B cell (primary cell): ENCODE results near the gene TRPV5. TPM values are rescaled to one million over a fixed set of nuclear protein-coding genes. Genes with fewer than 3 reads are reported as not detected.

Experiments used
- ATAC-seq: fragments of 200-7000 bp; cut with Tn5 transposase; one replicate; pipeline ENCODE4 v1.10.0; 2021; ENCODE audit warnings: low read depth, mild to moderate bottlenecking, moderate number of reproducible peaks, moderate library complexity
- CTCF ChIA-PET: fragments of 350-600 bp; sonication (Branson Sonifier 250); formaldehyde crosslinking; loops from one replicate; lab custom pipeline; 2021; ENCODE audit warnings: antibody characterized with exemption, inconsistent platforms; lab: Charles Lee
- POLR2A ChIA-PET: fragments of 350-600 bp; sonication (Branson Sonifier 250); formaldehyde crosslinking; loops from one replicate; lab custom pipeline; 2021; ENCODE audit warnings: antibody characterized with exemption; lab: Charles Lee
- DNase-seq: peaks from one replicate; pipeline ENCODE4 v3.0.0; 2013
- H2AFZ ChIP-seq: 2 replicates; pipeline ENCODE4 v1.6.1; 2012; ENCODE audit warnings: mild to moderate bottlenecking, low read depth, low read length; ENCODE audit not compliant: insufficient read depth, poor library complexity, severe bottlenecking
- H3K27ac ChIP-seq, 2 donors: 1 replicate in 1 of 2; 2 replicates in 1 of 2; pipeline ENCODE4 v1.5.1; 2012 to 2013; ENCODE audit warnings: low read length in 2 of 2, mild to moderate bottlenecking in 2 of 2, moderate library complexity in 1 of 2
- H3K27me3 ChIP-seq, 4 experiments: fragments of 200-600 bp in 1 of 4; sonication (generic) in 1 of 4; replicated peaks in 1 of 4; 1 replicate in 2 of 4; 2 replicates in 2 of 4; pipeline versions ENCODE4 v1.6.1 to v1.7.0; 2013 to 2016; ENCODE audit warnings: low read length in 3 of 4, mild to moderate bottlenecking in 2 of 4, mixed read lengths in 1 of 4, moderate library complexity in 1 of 4; ENCODE audit not compliant: insufficient read depth in 4 of 4, control insufficient read depth in 3 of 4; ENCODE audit errors: control extremely low read depth in 1 of 4
- H3K36me3 ChIP-seq, 2 experiments: replicated peaks in 1 of 2; 1 replicate in 1 of 2; 2 replicates in 1 of 2; pipeline versions ENCODE4 v1.6.1 to v1.7.1; 2013; ENCODE audit warnings: low read length in 1 of 2; ENCODE audit not compliant: insufficient read depth in 2 of 2, control insufficient read depth in 1 of 2; ENCODE audit errors: control extremely low read depth in 1 of 2, extremely low read depth in 1 of 2
- H3K4me1 ChIP-seq, 2 donors: fragments of 200-600 bp in 1 of 2; sonication (generic) in 1 of 2; 1 replicate in 1 of 2; 2 replicates in 1 of 2; pipeline versions ENCODE4 v1.5.1 to v1.6.1; 2013 to 2017; ENCODE audit warnings: low read length in 2 of 2; ENCODE audit not compliant: control insufficient read depth in 2 of 2, insufficient read depth in 2 of 2
- H3K4me2 ChIP-seq: replicated peaks from 2 replicates; pipeline ENCODE3; 2012; ENCODE audit warnings: mild to moderate bottlenecking, low read depth, low read length; ENCODE audit not compliant: poor library complexity, severe bottlenecking
- H3K4me3 ChIP-seq, 5 experiments: fragments of 200-600 bp in 1 of 5; sonication (generic) in 1 of 5; 1 replicate in 3 of 5; 2 replicates in 2 of 5; pipeline versions ENCODE4 v1.5.1 to v1.7.0; 2011 to 2016; ENCODE audit warnings: low read length in 4 of 5, mild to moderate bottlenecking in 4 of 5, low read depth in 2 of 5, control low read depth in 1 of 5, moderate library complexity in 1 of 5; ENCODE audit not compliant: insufficient read depth in 1 of 5; ENCODE audit errors: control extremely low read depth in 1 of 5, extremely low read depth in 1 of 5
- H3K79me2 ChIP-seq: fragments of 200-600 bp; sonication (generic); one replicate; pipeline ENCODE4 v1.6.0; 2016; ENCODE audit warnings: low read length; ENCODE audit not compliant: control insufficient read depth, insufficient read depth
- H3K9ac ChIP-seq: fragments of 200-600 bp; sonication (generic); 2 replicates; pipeline ENCODE4 v1.6.1; 2017; ENCODE audit warnings: mild to moderate bottlenecking, low read length, moderate library complexity
- H3K9me3 ChIP-seq, 3 donors: one replicate each; pipeline versions ENCODE4 v1.6.1 to v1.7.1; 2013; ENCODE audit warnings: low read length in 2 of 3; ENCODE audit not compliant: control insufficient read depth in 2 of 3, insufficient read depth in 1 of 3; ENCODE audit errors: control extremely low read depth in 1 of 3
- H4K20me1 ChIP-seq: 2 replicates; pipeline ENCODE4 v1.6.0; 2012; ENCODE audit warnings: mild to moderate bottlenecking, low read length; ENCODE audit not compliant: insufficient read depth, control insufficient read depth, poor library complexity, severe bottlenecking
- H3K27ac Mint-ChIP-seq: one replicate; pipeline ENCODE4 v1.8.0; 2021; ENCODE audit warnings: mixed read lengths
- H3K27me3 Mint-ChIP-seq: one replicate; pipeline ENCODE4 v1.8.0; 2021; ENCODE audit warnings: mixed read lengths
- H3K4me1 Mint-ChIP-seq: one replicate; pipeline ENCODE4 v1.8.0; 2021; ENCODE audit warnings: mixed read lengths
- H3K4me3 Mint-ChIP-seq: one replicate; pipeline ENCODE4 v1.8.0; 2021; ENCODE audit warnings: mixed read lengths
- H3K9me3 Mint-ChIP-seq: one replicate; pipeline ENCODE4 v1.8.0; 2022; ENCODE audit warnings: mixed read lengths; ENCODE audit not compliant: insufficient read depth
- EZH2 ChIP-seq: IDR thresholded peaks from 2 replicates; pipeline ENCODE4 v1.6.1; 2012; ENCODE audit warnings: borderline replicate concordance, low read depth, mild to moderate bottlenecking, moderate library complexity, low read length; ENCODE audit not compliant: insufficient read depth, poor library complexity, severe bottlenecking
- WGBS: methylation state at CpG from one replicate; pipeline ENCODE4 v1.1.5; 2013; ENCODE audit warnings: missing lambda C conversion rate; ENCODE audit not compliant: insufficient coverage; 5-methylcytosine and 5-hydroxymethylcytosine counted together
- intact Hi-C: fragments of 100-400 bp; cut with micrococcal nuclease; formaldehyde crosslinking; loops from one replicate; pipeline ENCODE4 v1.10.0; 2022
- polyA plus RNA-seq: library from polyadenylated mRNA; depleted of rRNA; stranded (reverse); fragments of >200 nt; gene quantifications from 2 replicates; pipeline ENCODE4 v1.2.3, GENCODE V29; 2012
- total RNA-seq, 2 donors: library from RNA; stranded (reverse); fragments of 120-200 nt in 1 of 2; gene quantifications; 1 replicate in 1 of 2; 2 replicates in 1 of 2; pipeline versions ENCODE4 v1.2.3 to v1.2.4, GENCODE V29; 2013 to 2022
- TF ChIP-seq, protein P1 (sequence below): fragments of 200-600 bp; IDR thresholded peaks from one replicate; pipeline ENCODE4 v1.8.0; 2022; ENCODE audit warnings: antibody characterized with exemption, mild to moderate bottlenecking

Gene TRPV5
- total and polyA plus RNA-seq, 2 donors (not counting 1 experiment from before 2014, with no cell fraction given): 0.03 TPM; not detected in 1

DNA sequence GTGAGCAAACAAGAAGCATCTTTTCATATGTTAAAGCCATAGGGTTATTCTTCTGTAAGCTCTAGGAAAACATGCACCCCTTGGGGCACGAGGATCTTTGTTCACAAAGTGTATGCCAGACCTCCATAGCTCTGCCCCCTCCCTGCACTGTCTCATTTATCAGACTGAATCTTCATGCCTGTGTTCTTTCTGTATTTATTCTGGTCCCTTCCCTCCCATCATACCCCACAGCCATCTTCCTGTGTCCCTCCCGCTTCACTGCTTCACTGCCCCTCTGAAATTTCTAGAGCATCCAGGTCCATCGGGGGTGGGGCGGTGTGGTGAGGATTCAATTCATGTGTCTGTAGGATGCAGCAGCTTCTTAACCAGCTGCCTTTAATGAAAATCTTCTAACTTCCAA is 71.2 kb downstream of the TRPV5 start:
- Mint-ChIP-seq H3K27ac (no peak overlapping the region), H3K27me3 (no peaks in the 10 kb centered on the region), H3K9me3 (no peaks in the 10 kb centered on the region), H3K4me3 (no peak overlapping the region), H3K4me1 (peaks cover 6% of the 10 kb centered on the region)
- Histone ChIP-seq H3K79me2 (no peaks in the 10 kb centered on the region), H3K36me3 (peaks cover 3 to 36% of the 10 kb centered on the region in 2 experiments), H3K4me2 (no peak overlapping the region), H3K9me3 (no peaks in the 10 kb centered on the region), H3K9ac (no peak overlapping the region), H3K27me3 (no peaks in the 10 kb centered on the region), H3K27ac (no peak overlapping the region), H4K20me1 (no peaks in the 10 kb centered on the region), H2AFZ (no peak overlapping the region), H3K4me3 (no peak overlapping the region), H3K4me1 (no peaks in the 10 kb centered on the region)
- intact Hi-C loops: no loop called here
- WGBS: 80% methylated on average over 1 of the region's 4 CpGs
- TF ChIP-seq, protein P1, sequence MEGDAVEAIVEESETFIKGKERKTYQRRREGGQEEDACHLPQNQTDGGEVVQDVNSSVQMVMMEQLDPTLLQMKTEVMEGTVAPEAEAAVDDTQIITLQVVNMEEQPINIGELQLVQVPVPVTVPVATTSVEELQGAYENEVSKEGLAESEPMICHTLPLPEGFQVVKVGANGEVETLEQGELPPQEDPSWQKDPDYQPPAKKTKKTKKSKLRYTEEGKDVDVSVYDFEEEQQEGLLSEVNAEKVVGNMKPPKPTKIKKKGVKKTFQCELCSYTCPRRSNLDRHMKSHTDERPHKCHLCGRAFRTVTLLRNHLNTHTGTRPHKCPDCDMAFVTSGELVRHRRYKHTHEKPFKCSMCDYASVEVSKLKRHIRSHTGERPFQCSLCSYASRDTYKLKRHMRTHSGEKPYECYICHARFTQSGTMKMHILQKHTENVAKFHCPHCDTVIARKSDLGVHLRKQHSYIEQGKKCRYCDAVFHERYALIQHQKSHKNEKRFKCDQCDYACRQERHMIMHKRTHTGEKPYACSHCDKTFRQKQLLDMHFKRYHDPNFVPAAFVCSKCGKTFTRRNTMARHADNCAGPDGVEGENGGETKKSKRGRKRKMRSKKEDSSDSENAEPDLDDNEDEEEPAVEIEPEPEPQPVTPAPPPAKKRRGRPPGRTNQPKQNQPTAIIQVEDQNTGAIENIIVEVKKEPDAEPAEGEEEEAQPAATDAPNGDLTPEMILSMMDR: no peak
- TF ChIP-seq EZH2: no peak
- DNase-seq: no peak
- CTCF ChIA-PET: interaction anchor here (0.8 to 1.8 kb wide), 6 partner anchors 8 to 258 kb away, joined by 3 to 6 read pairs (median 4); partner anchors contain the start of gene EPHB6
- POLR2A ChIA-PET: no interaction called here
- ATAC-seq: no peak

DNA sequence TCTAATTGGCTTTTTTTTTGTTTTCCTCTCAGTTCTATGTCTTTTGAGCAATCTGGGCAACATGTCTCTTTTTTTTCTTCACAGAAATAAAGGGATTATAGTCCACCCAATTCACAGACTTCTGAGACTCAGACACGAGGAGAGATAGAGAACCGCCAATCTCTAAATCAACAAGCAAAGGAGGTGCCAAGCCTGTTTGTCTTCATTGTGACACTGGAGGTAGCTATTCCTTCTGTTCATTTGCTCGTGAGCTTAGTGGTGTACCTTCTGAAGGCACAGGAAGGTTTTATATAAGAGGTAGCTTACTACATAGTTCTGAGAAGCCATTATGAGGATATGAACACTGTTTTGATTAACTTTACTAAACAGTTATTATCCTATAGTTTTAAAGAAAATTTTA is 72.6 kb downstream of the TRPV5 start:
- Histone ChIP-seq H3K9me3 (no peaks in the 10 kb centered on the region), H3K36me3 (peaks cover 3 to 36% of the 10 kb centered on the region in 2 experiments), H3K27me3 (no peaks in the 10 kb centered on the region), H2AFZ (no peak overlapping the region), H3K4me1 (peaks cover under 1 to 7% of the 10 kb centered on the region in 2 donors), H3K9ac (no peak overlapping the region), H3K79me2 (no peaks in the 10 kb centered on the region), H3K4me3 (no peak overlapping the region), H4K20me1 (peaks cover 5% of the 10 kb centered on the region), H3K27ac (no peak overlapping the region), H3K4me2 (no peak overlapping the region)
- no peaks in the 10 kb centered on the region for H3K27me3 Mint-ChIP-seq
- POLR2A ChIA-PET: no interaction called here
- intact Hi-C loops: no loop called here
- peaks cover 16% of the 10 kb centered on the region for H3K4me1 Mint-ChIP-seq
- H3K4me3 Mint-ChIP-seq: no peak overlapping the region
- no peak overlapping the region for H3K27ac Mint-ChIP-seq
- TF ChIP-seq EZH2: no peak
- TF ChIP-seq, protein P1: no peak
- no peaks in the 10 kb centered on the region for H3K9me3 Mint-ChIP-seq
- WGBS: no CpG with 5 or more reads among the region's 3 CpGs
- CTCF ChIA-PET: interaction anchor here (0.9 to 1.3 kb wide), 2 partner anchors 20 to 78 kb away, joined by 3 to 4 read pairs; no protein-coding TSS in a partner anchor
- ATAC-seq (no peak), DNase-seq (no peak)
